Heart left ventricle (tissue), 16 donors: ENCODE data around the gene TP53TG5. TPM values are rescaled to one million over a fixed set of nuclear protein-coding genes. Genes with fewer than 3 reads are reported as not detected.

Experiments
- ATAC-seq, 4 donors: fragments of 200-7000 bp; cut with Tn5 transposase; one replicate each; pipeline ENCODE4 v1.9.1; 2020 to 2022; ENCODE audit warnings: moderate library complexity in 4 of 4, mild to moderate bottlenecking in 3 of 4, moderate number of reproducible peaks in 1 of 4
- DNase-seq, 5 donors: peaks; one replicate each; pipeline ENCODE4 v3.0.0-alpha.2; 2020
- H3K27ac ChIP-seq, 12 donors: fragments of 200-600 bp; sonication (generic) in 4 of 12; one replicate each; pipeline versions ENCODE4 v1.5.0 to v1.8.0; 2016 to 2022; ENCODE audit warnings: mild to moderate bottlenecking in 2 of 12
- H3K27me3 ChIP-seq, 9 donors: fragments of 200-600 bp; sonication (generic) in 2 of 9; one replicate each; pipeline versions ENCODE4 v1.5.1 to v1.8.0; 2016 to 2022; ENCODE audit warnings: mild to moderate bottlenecking in 3 of 9
- H3K36me3 ChIP-seq, 9 donors: fragments of 200-600 bp; sonication (generic) in 2 of 9; one replicate each; pipeline versions ENCODE4 v1.5.0 to v1.8.0; 2018 to 2022; ENCODE audit warnings: mild to moderate bottlenecking in 2 of 9
- H3K4me1 ChIP-seq, 12 donors: fragments of 200-600 bp; sonication (generic) in 4 of 12; one replicate each; pipeline versions ENCODE4 v1.5.0 to v1.8.0; 2016 to 2022; ENCODE audit warnings: mild to moderate bottlenecking in 3 of 12
- H3K4me3 ChIP-seq, 12 donors: fragments of 200-600 bp; sonication (generic) in 4 of 12; one replicate each; pipeline versions ENCODE4 v1.5.0 to v1.8.0; 2017 to 2022; ENCODE audit warnings: mild to moderate bottlenecking in 9 of 12, moderate library complexity in 4 of 12
- H3K9me3 ChIP-seq, 12 donors: fragments of 200-600 bp; sonication (generic) in 4 of 12; one replicate each; pipeline versions ENCODE4 v1.5.0 to v1.8.0; 2016 to 2022; ENCODE audit warnings: mild to moderate bottlenecking in 1 of 12
- CTCF ChIP-seq, 12 donors: fragments of 200-600 bp; sonication (generic) in 4 of 12; IDR thresholded peaks; one replicate each; pipeline versions ENCODE4 v1.5.0 to v1.8.0; 2018 to 2022; ENCODE audit warnings: antibody characterized with exemption in 12 of 12, mild to moderate bottlenecking in 5 of 12
- POLR2A ChIP-seq, 2 donors: fragments of 450-650 bp; IDR thresholded peaks; one replicate each; pipeline ENCODE4 v1.6.1; 2017; ENCODE audit warnings: antibody characterized with exemption in 2 of 2, mild to moderate bottlenecking in 2 of 2, moderate library complexity in 2 of 2
- WGBS, 4 donors: extraction: QIAGEN DNeasy Blood & Tissue Kit in 2 of 4; methylation state at CpG; one replicate each; pipeline versions ENCODE4 v1.1.5 to v1.1.7; 2013 to 2018; 5-methylcytosine and 5-hydroxymethylcytosine counted together
- intact Hi-C, 10 donors: fragments of 100-400 bp; cut with DNase I; formaldehyde crosslinking; loops; one replicate each; pipeline versions ENCODE4 v1.11.1 to v1.14.2; 2022
- polyA plus RNA-seq, 2 donors: library from polyadenylated mRNA; stranded (reverse); fragments of 200-250 nt; gene quantifications; one replicate each; pipeline ENCODE4 v1.2.3, GENCODE V29; 2013
- total RNA-seq, 9 donors: library from RNA; depleted of rRNA in 2 of 9; stranded (reverse); fragments of >200 nt in 2 of 9; fragmentation: NEBNext Ultra II Directional in 3 of 9; extraction: Animal tissue kit (Norgen Biotek cat#: 25700) in 3 of 9; gene quantifications; one replicate each; pipeline versions ENCODE4 v1.1.0 to v1.2.4, GENCODE V29; 2016 to 2023
- donor health status: ischemic (EF 13 %, LVEDD 7.1; RV severe dilation, severe dysfunction).
- donor health status: healthy with polysubstance abuse.
- donor health status: DM: no; HTN: yes; CAD: no.
- donor health status: DM: no; HTN: no; CAD: no.
- donor health status: ischemic (EF 25% LVEDD 6.9; RV normal size, moderate dysfunction).
- donor health status: ischemic (EF 25% LVEDD 5.7; RV mildly dilated, moderate dysfunction).
- donor health status: healthy.
- donor health status: DM: yes; HTN: yes; CAD: no.
- donor health status: ischemic (EF 35%, LVEDD 5.7; RV mildly dilated, moderate dysfunction).
- donor health status: nonischemic (EF 11% LVEDD 7.7; RV severe dilation, severe dysfunction).
- donor health status: DM: yes; HTN: yes; CAD: no.
- donor health status: PGD.
- donor health status: ischemic (EF 29% LVEDD 5.4; RV normal size, mild dysfunction).
- donor health status: nonischemic (EF 23%, LVEDD 6.1; RV moderate dilation, normal function).

TP53TG5 gene
- total and polyA plus RNA-seq, 11 donors = 0.32 to 3.2 (median 0.76) TPM; not detected in 2

- H3K4me3 ChIP-seq = peak overlapping the region in 1 of 12 donors; percentile 71
- no peak for ATAC-seq
- intact Hi-C loops = loop anchor here in 7 of 10 donors (1.0 to 5.0 kb wide), 7 partner anchors 34 to 76 kb away; partner anchors contain the start of gene PIGT (in 3 of the 7)
- TF ChIP-seq POLR2A (IDR thresholded peaks at IDR 0.05) (no peak), CTCF (IDR thresholded peaks at IDR 0.05) (no peak)
- WGBS, 4 donors = 79 to 87% (median 82%) methylated on average over 6 of the region's 6 CpGs
- H3K4me1 ChIP-seq = peaks cover 5 to 76% (median 43%) of the 10 kb centered on the region in 12 donors
- H3K9me3 ChIP-seq = no peaks in the 10 kb centered on the region
- H3K27me3 ChIP-seq = no peaks in the 10 kb centered on the region
- H3K36me3 ChIP-seq = peaks cover 0 to 21% (median 19%) of the 10 kb centered on the region in 9 donors
- H3K27ac ChIP-seq = peak overlapping the region in 5 of 12 donors; percentile 94 to 98 (median 96)
- DNase-seq = no peak
Observed at GRCh38 chr20:45361793-45362192, 16.3 kb downstream of the TP53TG5 start.

GRCh38 chr20:45359406-45360148 is 18.5 kb downstream of the TP53TG5 start:
- H3K27me3 ChIP-seq = no peaks in the 10 kb centered on the region
- intact Hi-C loops = loop anchor here in 6 of 10 donors (2.0 to 5.0 kb wide), 4 partner anchors 17 to 58 kb away; partner anchors contain the start of gene PIGT (in 4 of the 6)
- H3K36me3 ChIP-seq = no peaks in the 10 kb centered on the region
- H3K4me1 ChIP-seq = peaks cover 5 to 82% (median 40%) of the 10 kb centered on the region in 12 donors
- no peak for ATAC-seq
- DNase-seq = no peak
- no peaks in the 10 kb centered on the region for H3K9me3 ChIP-seq
- peak overlapping the region in 11 of 12 donors; percentile 88 to 98 (median 93) for H3K27ac ChIP-seq
- WGBS, 4 donors = 45 to 64% (median 53%) methylated on average over 9 of the region's 9 CpGs
- TF ChIP-seq CTCF (IDR thresholded peaks at IDR 0.05) = no peak
- TF ChIP-seq POLR2A (IDR thresholded peaks at IDR 0.05) = no peak
- H3K4me3 ChIP-seq = no peak overlapping the region

GRCh38 chr20:45359069-45359405 is 19.1 kb downstream of the TP53TG5 start:
- Histone ChIP-seq H3K4me3 (no peak overlapping the region), H3K36me3 (no peaks in the 10 kb centered on the region), H3K9me3 (no peaks in the 10 kb centered on the region), H3K4me1 (peaks cover 5 to 84% (median 39%) of the 10 kb centered on the region in 12 donors), H3K27me3 (no peaks in the 10 kb centered on the region), H3K27ac (peak overlapping the region; percentile 88 to 98 (median 92))
- TF ChIP-seq CTCF (IDR thresholded peaks at IDR 0.05) = no peak
- TF ChIP-seq POLR2A (IDR thresholded peaks at IDR 0.05) = no peak
- ATAC-seq (peak in 2 of 4 donors; percentile 43 to 54), DNase-seq (peak in 4 of 5 donors; percentile 41 to 89 (median 60))
- WGBS, 4 donors = 32 to 43% (median 34%) methylated on average over 7 of the region's 7 CpGs
- intact Hi-C loops = loop anchor here in 3 of 10 donors (2.0 to 5.0 kb wide), 2 partner anchors 16 to 58 kb away; partner anchors contain the start of gene PIGT (in 1 of the 3)
